ENCODE data around the gene DCDC2. TPM values are rescaled to one million over a fixed set of nuclear protein-coding genes. Genes with fewer than 3 reads are reported as not detected.

Gene DCDC2
- total and polyA plus RNA-seq, 7 donors, result 0.45 to 3.1 (median 0.74) TPM

DNA sequence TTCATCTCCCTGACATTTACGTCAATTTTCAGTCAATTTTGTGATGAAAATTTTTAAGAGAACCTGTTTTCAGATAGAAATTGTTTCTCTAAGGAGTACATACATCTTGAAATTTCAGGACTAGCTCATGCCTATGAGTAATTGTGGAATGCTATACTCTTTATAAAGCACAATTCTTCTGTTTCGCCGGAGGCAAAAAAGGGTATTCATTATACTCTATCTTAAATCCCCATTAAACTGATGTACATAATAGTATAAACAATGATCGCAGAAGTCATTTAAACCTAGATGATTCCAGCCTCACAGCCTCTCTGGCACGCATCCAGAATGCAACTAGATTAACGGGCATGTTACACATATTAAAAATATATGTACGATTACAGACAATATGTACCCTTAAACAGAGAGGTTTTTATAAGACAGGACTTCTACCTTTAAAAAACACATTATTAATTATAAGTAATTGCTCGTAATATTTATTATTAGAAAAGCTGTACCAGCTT is 169.2 kb downstream of the DCDC2 start:
- DNase-seq, result no peak
- Histone ChIP-seq H3K4me1 (no peaks in the 10 kb centered on the region), H3K27me3 (ENCODE audit: insufficient read depth in 3 of 3, low read length in 2 of 3) (no peaks in the 10 kb centered on the region), H3K9me3 (no peaks in the 10 kb centered on the region), H3K36me3 (ENCODE audit: insufficient read depth in 1 of 2, low read depth in 1 of 2) (no peaks in the 10 kb centered on the region), H3K27ac (no peak overlapping the region), H3K4me3 (no peak overlapping the region)
- intact Hi-C loops (cut with DNase I), result no loop called here
- ATAC-seq, result no peak
- WGBS, 3 donors, result 54 to 65% (median 57%) methylated on average over 8 of the region's 8 CpGs
- TF ChIP-seq, protein P1, sequence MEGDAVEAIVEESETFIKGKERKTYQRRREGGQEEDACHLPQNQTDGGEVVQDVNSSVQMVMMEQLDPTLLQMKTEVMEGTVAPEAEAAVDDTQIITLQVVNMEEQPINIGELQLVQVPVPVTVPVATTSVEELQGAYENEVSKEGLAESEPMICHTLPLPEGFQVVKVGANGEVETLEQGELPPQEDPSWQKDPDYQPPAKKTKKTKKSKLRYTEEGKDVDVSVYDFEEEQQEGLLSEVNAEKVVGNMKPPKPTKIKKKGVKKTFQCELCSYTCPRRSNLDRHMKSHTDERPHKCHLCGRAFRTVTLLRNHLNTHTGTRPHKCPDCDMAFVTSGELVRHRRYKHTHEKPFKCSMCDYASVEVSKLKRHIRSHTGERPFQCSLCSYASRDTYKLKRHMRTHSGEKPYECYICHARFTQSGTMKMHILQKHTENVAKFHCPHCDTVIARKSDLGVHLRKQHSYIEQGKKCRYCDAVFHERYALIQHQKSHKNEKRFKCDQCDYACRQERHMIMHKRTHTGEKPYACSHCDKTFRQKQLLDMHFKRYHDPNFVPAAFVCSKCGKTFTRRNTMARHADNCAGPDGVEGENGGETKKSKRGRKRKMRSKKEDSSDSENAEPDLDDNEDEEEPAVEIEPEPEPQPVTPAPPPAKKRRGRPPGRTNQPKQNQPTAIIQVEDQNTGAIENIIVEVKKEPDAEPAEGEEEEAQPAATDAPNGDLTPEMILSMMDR (IDR thresholded peaks at IDR 0.05), result no peak

DNA sequence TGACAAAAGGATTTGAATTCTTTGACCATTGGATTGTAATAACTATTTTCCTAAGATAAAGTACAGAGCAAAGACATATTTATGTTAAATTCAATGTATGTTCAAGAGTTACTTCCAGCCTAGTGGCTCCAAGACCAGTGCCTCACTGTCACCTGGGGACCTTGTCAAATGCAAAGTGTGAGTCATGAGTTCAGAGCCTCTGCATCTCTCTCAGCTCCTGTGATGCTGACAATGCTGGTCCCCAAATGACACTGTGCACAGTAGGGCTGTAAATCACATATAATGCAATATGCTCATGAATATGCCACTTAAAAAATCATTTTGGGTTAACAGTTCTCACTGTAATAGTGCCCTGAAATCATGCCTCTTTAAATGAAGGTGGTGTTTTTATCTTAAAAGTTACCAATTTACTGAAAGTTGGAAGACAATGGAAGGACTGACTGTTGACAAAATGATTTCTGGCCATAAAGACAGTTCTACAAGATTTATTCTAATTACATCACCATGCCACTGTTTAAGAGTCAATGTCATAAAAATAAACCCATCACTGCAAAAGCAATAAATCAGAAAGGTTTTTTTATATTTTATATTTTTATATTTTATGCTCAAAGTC is 169.8 kb downstream of the DCDC2 start:
- DNase-seq, result no peak
- no peak overlapping the region for H3K27ac ChIP-seq
- H3K36me3 ChIP-seq (ENCODE audit: insufficient read depth in 1 of 2, low read depth in 1 of 2), result no peaks in the 10 kb centered on the region
- intact Hi-C loops (cut with DNase I), result no loop called here
- ATAC-seq, result no peak
- H3K9me3 ChIP-seq, result no peaks in the 10 kb centered on the region
- H3K4me3 ChIP-seq, result no peak overlapping the region
- no peaks in the 10 kb centered on the region for H3K27me3 ChIP-seq (ENCODE audit: insufficient read depth in 3 of 3, low read length in 2 of 3)
- TF ChIP-seq, protein P1 (IDR thresholded peaks at IDR 0.05), result no peak
- H3K4me1 ChIP-seq, result no peaks in the 10 kb centered on the region

DNA sequence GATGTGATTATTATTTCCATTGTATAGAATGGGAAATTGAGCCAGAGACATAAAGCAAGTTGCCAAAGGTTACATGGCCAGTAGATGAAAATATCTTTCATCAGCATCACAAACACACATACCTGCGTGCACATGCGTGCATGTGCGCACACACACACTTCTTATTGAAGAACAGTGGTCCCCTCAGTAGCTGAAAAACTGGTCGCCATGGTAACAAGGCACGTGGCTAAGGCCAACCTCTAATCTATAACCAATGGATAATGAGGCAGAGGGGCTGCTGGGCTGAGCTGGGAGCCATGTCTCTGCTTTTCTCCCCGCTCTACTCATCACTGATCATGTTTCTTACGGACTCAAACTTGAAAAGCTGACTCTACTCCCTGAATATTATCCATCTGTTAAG is 171.5 kb downstream of the DCDC2 start:
- Histone ChIP-seq H3K27me3 (ENCODE audit: insufficient read depth in 3 of 3, low read length in 2 of 3) (no peaks in the 10 kb centered on the region), H3K27ac (no peak overlapping the region), H3K4me1 (no peaks in the 10 kb centered on the region), H3K36me3 (ENCODE audit: insufficient read depth in 1 of 2, low read depth in 1 of 2) (no peaks in the 10 kb centered on the region), H3K4me3 (no peak overlapping the region), H3K9me3 (no peaks in the 10 kb centered on the region)
- ATAC-seq, result no peak
- 79 to 87% (median 85%) methylated on average over 7 of the region's 7 CpGs for WGBS, 3 donors
- TF ChIP-seq, protein P1 (IDR thresholded peaks at IDR 0.05), result no peak
- intact Hi-C loops (cut with DNase I), result no loop called here
- no peak for DNase-seq

DNA sequence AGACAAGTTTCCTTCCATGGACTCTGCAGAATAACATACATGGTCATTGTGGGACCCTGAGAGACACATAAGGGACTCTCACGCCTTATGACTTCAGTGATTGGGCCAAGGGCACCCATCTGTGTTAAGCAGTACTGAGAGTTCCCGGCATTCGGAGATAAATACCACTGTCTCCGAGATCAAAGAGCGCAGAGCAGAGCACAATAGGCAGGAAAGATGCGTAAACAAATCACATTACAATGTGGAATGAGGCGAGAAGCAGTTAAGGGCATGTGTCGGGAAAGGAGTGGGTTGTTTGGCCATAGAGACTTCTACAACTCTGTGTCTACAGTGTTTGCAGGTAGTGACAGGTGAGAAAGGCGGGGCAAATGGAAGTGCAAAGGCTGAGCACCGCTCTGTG is 174.3 kb downstream of the DCDC2 start:
- H3K27me3 ChIP-seq (ENCODE audit: insufficient read depth in 3 of 3, low read length in 2 of 3), result no peaks in the 10 kb centered on the region
- WGBS, 3 donors, result 82 to 85% (median 83%) methylated on average over 10 of the region's 10 CpGs
- H3K9me3 ChIP-seq, result no peaks in the 10 kb centered on the region
- ATAC-seq (no peak), DNase-seq (no peak)
- TF ChIP-seq, protein P1 (IDR thresholded peaks at IDR 0.05), result no peak
- H3K27ac ChIP-seq, result no peak overlapping the region
- H3K4me1 ChIP-seq, result no peaks in the 10 kb centered on the region
- no peak overlapping the region for H3K4me3 ChIP-seq
- H3K36me3 ChIP-seq (ENCODE audit: insufficient read depth in 1 of 2, low read depth in 1 of 2), result no peaks in the 10 kb centered on the region
- intact Hi-C loops (cut with DNase I), result no loop called here

DNA sequence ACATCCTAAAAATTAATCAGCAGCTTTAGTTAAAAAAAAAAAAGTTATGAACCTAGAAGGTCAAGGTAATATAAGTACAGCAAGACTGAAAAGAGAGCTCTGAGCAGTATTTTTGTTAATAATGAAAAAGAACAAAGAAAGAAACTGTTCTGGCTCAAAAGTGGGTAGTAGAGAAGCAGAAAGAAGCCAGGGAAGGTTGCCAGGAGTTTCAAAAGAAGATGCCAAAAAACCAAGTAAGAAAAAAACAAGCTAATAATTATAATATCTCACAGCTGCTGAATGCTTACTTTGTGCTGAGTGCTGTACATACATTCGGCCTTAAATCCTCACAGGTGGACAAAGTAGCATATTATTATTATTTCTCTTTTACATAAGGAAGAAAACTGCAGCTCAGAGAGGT is 200.0 kb downstream of the DCDC2 start:
- Histone ChIP-seq H3K4me1 (no peaks in the 10 kb centered on the region), H3K27me3 (ENCODE audit: insufficient read depth in 3 of 3, low read length in 2 of 3) (no peaks in the 10 kb centered on the region), H3K4me3 (no peak overlapping the region), H3K36me3 (ENCODE audit: insufficient read depth in 1 of 2, low read depth in 1 of 2) (no peaks in the 10 kb centered on the region), H3K9me3 (no peaks in the 10 kb centered on the region), H3K27ac (no peak overlapping the region)
- 9 to 20% (median 12%) methylated on average over 1 of the region's 1 CpG for WGBS, 3 donors
- intact Hi-C loops (cut with DNase I), result no loop called here
- ATAC-seq, result no peak
- no peak for DNase-seq
- TF ChIP-seq, protein P1 (IDR thresholded peaks at IDR 0.05), result no peak

Data from psoas muscle (tissue), 8 donors.